ENCODE data around the gene TSPAN9.
A peak's percentile ranks its signal among the peaks of the same experiment; 100 is the strongest.

The TSPAN9 gene

DNA sequence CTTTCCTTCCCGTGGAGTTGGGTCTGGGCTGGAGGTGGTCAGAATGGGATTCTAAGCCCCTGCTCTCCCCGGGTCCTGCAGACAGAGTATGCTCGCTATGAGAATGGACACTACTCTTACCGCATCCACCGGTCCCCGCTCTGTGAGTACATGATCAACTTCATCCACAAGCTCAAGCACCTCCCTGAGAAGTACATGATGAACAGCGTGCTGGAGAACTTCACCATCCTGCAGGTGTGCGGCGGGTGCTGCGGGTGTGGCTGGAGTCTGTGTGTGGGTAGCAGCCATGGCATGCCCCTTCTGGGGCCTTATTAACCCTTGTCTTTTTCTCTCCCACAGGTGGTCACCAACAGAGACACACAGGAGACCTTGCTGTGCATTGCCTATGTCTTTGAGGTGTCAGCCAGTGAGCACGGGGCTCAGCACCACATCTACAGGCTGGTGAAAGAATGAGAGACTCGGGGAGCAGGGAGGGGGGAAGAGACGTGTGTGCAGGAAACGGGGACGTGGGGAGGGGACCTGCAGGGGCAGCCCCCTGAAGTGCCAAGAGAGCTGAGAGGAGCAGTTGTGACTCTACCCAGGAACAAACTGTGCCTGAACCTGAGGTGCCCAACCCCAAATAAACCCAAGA, 37.0 kb upstream of the TSPAN9 start:
- TF ChIP-seq, protein P1, sequence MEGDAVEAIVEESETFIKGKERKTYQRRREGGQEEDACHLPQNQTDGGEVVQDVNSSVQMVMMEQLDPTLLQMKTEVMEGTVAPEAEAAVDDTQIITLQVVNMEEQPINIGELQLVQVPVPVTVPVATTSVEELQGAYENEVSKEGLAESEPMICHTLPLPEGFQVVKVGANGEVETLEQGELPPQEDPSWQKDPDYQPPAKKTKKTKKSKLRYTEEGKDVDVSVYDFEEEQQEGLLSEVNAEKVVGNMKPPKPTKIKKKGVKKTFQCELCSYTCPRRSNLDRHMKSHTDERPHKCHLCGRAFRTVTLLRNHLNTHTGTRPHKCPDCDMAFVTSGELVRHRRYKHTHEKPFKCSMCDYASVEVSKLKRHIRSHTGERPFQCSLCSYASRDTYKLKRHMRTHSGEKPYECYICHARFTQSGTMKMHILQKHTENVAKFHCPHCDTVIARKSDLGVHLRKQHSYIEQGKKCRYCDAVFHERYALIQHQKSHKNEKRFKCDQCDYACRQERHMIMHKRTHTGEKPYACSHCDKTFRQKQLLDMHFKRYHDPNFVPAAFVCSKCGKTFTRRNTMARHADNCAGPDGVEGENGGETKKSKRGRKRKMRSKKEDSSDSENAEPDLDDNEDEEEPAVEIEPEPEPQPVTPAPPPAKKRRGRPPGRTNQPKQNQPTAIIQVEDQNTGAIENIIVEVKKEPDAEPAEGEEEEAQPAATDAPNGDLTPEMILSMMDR (IDR thresholded peaks at IDR 0.05; ENCODE audit: control insufficient read depth, extremely low read depth, insufficient read depth), result no peak
- no peak overlapping the region for H3K4me3 ChIP-seq (ENCODE audit: low read depth, low read length)
- DNase-seq (ENCODE audit: low read depth), result no peak

DNA sequence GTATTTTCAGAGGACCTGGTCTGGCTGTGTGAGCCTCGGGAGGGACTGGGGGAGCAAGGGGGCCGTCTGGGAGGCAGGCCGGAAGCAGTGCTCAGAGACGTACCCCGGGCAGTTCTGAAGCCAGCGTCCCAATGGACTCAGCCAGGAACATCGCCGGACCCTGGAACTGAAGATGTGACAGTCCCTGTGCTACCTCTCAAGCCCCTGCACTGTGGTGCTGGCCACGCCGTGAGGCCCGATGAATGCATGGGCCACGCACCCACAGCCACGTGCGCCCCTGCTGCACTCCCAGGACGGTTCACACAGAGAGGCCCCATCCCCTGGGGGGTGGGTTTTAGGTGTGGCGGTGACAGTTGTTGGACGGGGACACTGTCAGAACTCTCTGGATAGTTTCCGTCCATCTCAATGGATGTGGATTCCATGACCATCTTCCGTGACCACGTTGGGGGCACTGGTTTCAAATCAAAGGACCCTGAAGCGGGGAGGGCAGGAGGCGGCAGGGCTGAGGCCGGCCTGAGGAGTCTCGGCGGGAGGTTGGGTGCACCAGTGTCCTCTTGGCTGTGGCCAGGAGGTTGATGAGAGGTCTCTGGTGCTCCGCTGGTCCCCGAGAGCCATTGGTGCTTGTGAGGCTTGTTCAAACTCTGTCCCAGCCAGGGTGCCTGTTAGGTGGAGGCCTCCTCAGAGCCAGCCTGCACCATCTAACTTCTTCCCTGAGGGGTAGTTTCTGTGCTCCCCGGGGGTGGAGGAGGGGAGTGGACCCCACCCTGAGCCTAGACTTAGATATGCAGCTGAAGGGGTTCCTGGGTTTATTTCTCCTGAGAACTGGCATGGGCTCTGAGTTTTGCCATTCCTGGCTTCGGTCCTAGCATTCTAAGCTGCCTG, 36.3 kb upstream of the TSPAN9 start:
- TF ChIP-seq, protein P1 (IDR thresholded peaks at IDR 0.05; ENCODE audit: control insufficient read depth, extremely low read depth, insufficient read depth), result no peak

DNA sequence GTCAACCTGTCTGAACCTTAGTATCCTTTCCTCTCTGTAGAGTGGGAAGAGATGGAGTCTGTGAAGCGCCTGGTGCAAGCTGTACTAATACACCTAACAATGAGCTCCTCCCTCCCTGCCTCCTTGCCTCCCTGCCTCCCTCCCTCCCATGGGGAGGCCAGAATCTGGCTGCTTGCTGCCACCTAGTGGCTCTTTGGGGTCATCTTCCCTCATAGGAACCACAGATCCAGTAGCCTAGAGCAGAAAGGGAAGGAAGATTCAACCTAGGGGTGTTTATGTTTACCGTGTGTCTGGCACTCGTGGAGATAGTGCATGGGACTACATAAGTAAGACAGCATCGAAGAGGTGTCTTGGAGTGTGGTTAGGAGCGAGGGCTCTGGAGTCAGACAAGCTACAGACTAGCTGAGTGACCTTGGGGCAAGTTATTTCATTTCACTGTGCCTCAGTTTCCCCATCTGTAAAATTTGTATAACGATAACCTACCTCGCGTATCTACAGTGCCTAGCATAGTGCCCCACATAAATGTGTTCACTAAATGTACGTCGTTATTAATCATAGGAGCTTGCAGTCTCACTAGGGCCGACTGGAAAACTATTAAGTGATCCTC, 35.5 kb upstream of the TSPAN9 start:
- no peak overlapping the region for H3K4me3 ChIP-seq (ENCODE audit: low read depth, low read length)
- TF ChIP-seq, protein P1 (IDR thresholded peaks at IDR 0.05; ENCODE audit: control insufficient read depth, extremely low read depth, insufficient read depth), result peak; percentile 87

More for the DNA sequence above, 36.3 kb upstream of the TSPAN9 start:
- H3K4me3 ChIP-seq (ENCODE audit: low read depth, low read length), result no peak overlapping the region
- DNase-seq (ENCODE audit: low read depth), result no peak

DNA sequence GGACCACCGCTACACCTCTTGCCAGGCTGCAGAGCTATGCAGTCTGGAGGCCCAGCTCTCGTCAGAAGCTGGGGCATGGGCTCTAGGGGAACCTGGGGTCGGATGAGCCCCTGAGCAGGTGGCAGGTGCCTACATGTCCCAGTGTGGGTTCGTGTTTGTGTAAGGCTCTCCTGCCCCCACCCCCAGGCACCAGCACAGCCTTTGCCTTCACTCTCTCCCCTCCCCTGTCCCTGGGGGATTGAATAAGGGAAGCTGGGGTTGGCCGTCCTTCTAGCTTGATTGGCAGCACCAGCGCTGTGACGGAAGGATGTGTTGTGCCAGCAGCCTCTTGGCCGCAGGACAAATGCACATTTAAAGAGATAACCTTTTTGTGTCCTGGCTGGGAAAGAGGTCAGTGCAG, 34.8 kb upstream of the TSPAN9 start:
- TF ChIP-seq, protein P1 (IDR thresholded peaks at IDR 0.05; ENCODE audit: control insufficient read depth, extremely low read depth, insufficient read depth), result no peak
- no peak overlapping the region for H3K4me3 ChIP-seq (ENCODE audit: low read depth, low read length)
- no peak for DNase-seq (ENCODE audit: low read depth)

More for the DNA sequence above, 35.5 kb upstream of the TSPAN9 start:
- DNase-seq (ENCODE audit: low read depth), result peak; percentile 45

DNA sequence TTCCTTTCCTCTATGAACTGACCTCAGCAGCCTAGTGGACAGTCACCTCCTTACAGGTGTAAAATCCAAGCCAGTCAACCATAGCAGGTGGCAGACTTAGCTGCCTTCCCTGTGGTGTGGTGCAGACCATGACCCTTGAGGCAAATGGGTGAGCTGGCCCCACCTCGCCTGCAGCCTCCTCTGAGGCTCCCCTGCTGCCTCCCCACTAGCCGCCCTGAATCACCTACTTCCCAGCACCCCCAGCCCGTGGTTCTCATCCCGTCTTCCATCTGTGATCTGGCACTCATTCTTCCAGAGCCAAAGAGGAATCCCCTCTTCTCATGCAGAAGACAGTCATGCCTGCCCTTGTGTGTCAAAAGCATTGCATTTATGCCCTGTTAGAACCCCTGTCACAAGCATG, 34.4 kb upstream of the TSPAN9 start:
- H3K4me3 ChIP-seq (ENCODE audit: low read depth, low read length), result no peak overlapping the region
- no peak for DNase-seq (ENCODE audit: low read depth)
- TF ChIP-seq, protein P1 (IDR thresholded peaks at IDR 0.05; ENCODE audit: control insufficient read depth, extremely low read depth, insufficient read depth), result no peak

DNA sequence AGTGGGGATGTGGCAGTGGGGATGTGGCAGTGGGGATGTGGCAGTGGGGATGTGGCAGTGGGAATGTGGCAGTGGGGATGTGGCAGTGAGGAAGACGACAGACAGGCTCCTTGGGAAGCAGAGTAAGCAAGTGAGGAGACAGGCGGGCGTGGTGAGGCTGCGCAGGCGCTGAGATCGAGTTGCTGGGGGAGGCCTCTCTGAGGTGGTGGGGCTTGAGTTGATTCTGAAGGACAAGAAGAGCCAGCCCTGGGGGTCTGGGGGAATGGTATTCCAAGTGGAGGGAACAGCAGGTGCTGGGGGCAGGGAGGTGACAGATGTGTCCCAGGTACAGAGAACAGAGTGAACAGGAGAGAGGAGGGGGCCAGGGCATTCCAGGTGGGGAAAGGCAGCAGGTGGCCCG, 33.8 kb upstream of the TSPAN9 start:
- H3K4me3 ChIP-seq (ENCODE audit: low read depth, low read length), result no peak overlapping the region
- DNase-seq (ENCODE audit: low read depth), result no peak
- TF ChIP-seq, protein P1 (IDR thresholded peaks at IDR 0.05; ENCODE audit: control insufficient read depth, extremely low read depth, insufficient read depth), result no peak

All from LNCaP clone FGC (cell line).